Endothelial cell of umbilical vein (primary cell): Measurements from ENCODE around the gene CAMTA1. TPM values are rescaled to one million over a fixed set of nuclear protein-coding genes. Genes with fewer than 3 reads are reported as not detected.

Experiments used
- BruUV-seq: library from RNA; stranded (reverse); fragments of 400-500 nt; replicated peaks from 2 replicates; lab custom pipeline; 2021; lab: Mats Ljungman, UMichigan
- CTCF ChIA-PET: fragments of 300-600, 350-600 bp; sonication (Branson Sonifier 250); formaldehyde crosslinking; loops from one replicate; lab custom pipeline; 2021; ENCODE audit warnings: antibody characterized with exemption, inconsistent platforms; lab: Charles Lee
- POLR2A ChIA-PET: fragments of 300-600, 350-600 bp; sonication (Branson Sonifier 250); formaldehyde crosslinking; loops from one replicate; lab custom pipeline; 2021; ENCODE audit warnings: antibody characterized with exemption, inconsistent platforms; lab: Charles Lee
- DNase-seq: peaks from one replicate; pipeline ENCODE4 v3.0.0-alpha.2; 2011; ENCODE audit warnings: low read depth, low spot score
- FAIRE-seq: peaks from 2 replicates; lab custom pipeline; 2011; peaks lifted over from hg19 to GRCh38; lab: Jason Lieb, UNC
- H2AFZ ChIP-seq: 2 replicates; pipeline ENCODE4 v1.6.0; 2012; ENCODE audit warnings: low read depth, low read length, control low read depth, inconsistent platforms
- H3K27ac ChIP-seq: 2 replicates; pipeline ENCODE4 v1.5.1; 2011; ENCODE audit warnings: low read depth, mild to moderate bottlenecking, control low read depth, low read length, moderate library complexity; ENCODE audit not compliant: insufficient read depth
- H3K27me3 ChIP-seq, 2 experiments: 2 replicates each; pipeline versions ENCODE4 v1.6.0 to v1.6.1; 2011; ENCODE audit warnings: low read length in 2 of 2, mixed read lengths in 1 of 2; ENCODE audit not compliant: control insufficient read depth in 2 of 2, insufficient read depth in 2 of 2
- H3K36me3 ChIP-seq, 2 experiments: 2 replicates in 1 of 2; 3 replicates in 1 of 2; pipeline ENCODE4 v1.5.1; 2011; ENCODE audit warnings: low read length in 2 of 2, mild to moderate bottlenecking in 1 of 2, moderate library complexity in 1 of 2; ENCODE audit not compliant: control insufficient read depth in 2 of 2, insufficient read depth in 2 of 2; ENCODE audit errors: extremely low read depth in 1 of 2
- H3K4me1 ChIP-seq: 3 replicates; pipeline ENCODE4 v1.5.1; 2011; ENCODE audit warnings: mild to moderate bottlenecking, low read length; ENCODE audit not compliant: control insufficient read depth, insufficient read depth; ENCODE audit errors: extremely low read depth
- H3K4me2 ChIP-seq: 2 replicates; pipeline ENCODE4 v1.6.1; 2011; ENCODE audit warnings: low read length, control low read depth, mixed read lengths; ENCODE audit not compliant: insufficient read depth
- H3K4me3 ChIP-seq, 3 experiments: fragments of 200-600 bp in 1 of 3; sonication (generic), shearing (Covaris generic) in 1 of 3; replicated peaks in 1 of 3; 2 replicates each; pipeline ENCODE4 v1.5.1; 2011 to 2016; ENCODE audit warnings: control low read depth in 3 of 3, low read length in 3 of 3, mild to moderate bottlenecking in 2 of 3, inconsistent platforms in 1 of 3, low read depth in 1 of 3, moderate library complexity in 1 of 3; ENCODE audit not compliant: insufficient read depth in 1 of 3
- H3K79me2 ChIP-seq: 2 replicates; pipeline ENCODE4 v1.6.0; 2012; ENCODE audit warnings: low read length, inconsistent platforms; ENCODE audit not compliant: control insufficient read depth, insufficient read depth
- H3K9ac ChIP-seq: replicated peaks from 2 replicates; pipeline ENCODE3; 2011; ENCODE audit warnings: low read length, control low read depth; ENCODE audit not compliant: insufficient read depth; ENCODE audit errors: extremely low read depth
- H3K9me1 ChIP-seq: replicated peaks from 3 replicates; pipeline ENCODE4 v1.6.0; 2011; ENCODE audit warnings: mild to moderate bottlenecking, low read length; ENCODE audit not compliant: control insufficient read depth, insufficient read depth; ENCODE audit errors: extremely low read depth
- H3K9me3 ChIP-seq: replicated peaks from 2 replicates; pipeline ENCODE4 v1.5.1; 2012; ENCODE audit warnings: low read length, inconsistent platforms; ENCODE audit not compliant: control insufficient read depth, insufficient read depth
- H4K20me1 ChIP-seq: replicated peaks from 2 replicates; pipeline ENCODE3; 2011; ENCODE audit warnings: mild to moderate bottlenecking, low read length; ENCODE audit not compliant: control insufficient read depth, insufficient read depth; ENCODE audit errors: extremely low read depth
- EZH2 ChIP-seq: IDR thresholded peaks from 2 replicates; pipeline ENCODE4 v1.6.1; 2012; ENCODE audit warnings: borderline replicate concordance, low read depth, mild to moderate bottlenecking, moderate library complexity, low read length, inconsistent platforms; ENCODE audit not compliant: severe bottlenecking
- FOS ChIP-seq: IDR thresholded peaks from 2 replicates; pipeline ENCODE4 v1.6.1; 2011; ENCODE audit warnings: mild to moderate bottlenecking, low read length, moderate library complexity, borderline replicate concordance; ENCODE audit not compliant: insufficient read depth
- GATA2 ChIP-seq: IDR thresholded peaks from 2 replicates; pipeline ENCODE4 v1.7.0; 2011; ENCODE audit warnings: low read depth, mild to moderate bottlenecking, moderate library complexity, mixed read lengths, low read length; ENCODE audit not compliant: insufficient read length, insufficient read depth
- JUN ChIP-seq: IDR thresholded peaks from 2 replicates; pipeline ENCODE4 v1.6.1; 2011; ENCODE audit warnings: borderline replicate concordance, low read depth; ENCODE audit not compliant: insufficient read length, insufficient read depth
- MYC ChIP-seq: IDR thresholded peaks from one replicate; pipeline ENCODE4 v1.6.1; 2011; ENCODE audit warnings: mild to moderate bottlenecking, low read depth, low read length
- POLR2A ChIP-seq: IDR thresholded peaks from 2 replicates; pipeline ENCODE4 v1.6.1; 2012; ENCODE audit warnings: low read depth, mild to moderate bottlenecking, control low read depth, low read length
- POLR2AphosphoS5 ChIP-seq: IDR thresholded peaks from 2 replicates; pipeline ENCODE4 v1.6.1; 2012; ENCODE audit warnings: low read depth, mild to moderate bottlenecking, control low read depth, low read length, moderate library complexity; ENCODE audit not compliant: insufficient read depth
- dilution Hi-C: fragments of 300-500 bp; cut with MboI; formaldehyde crosslinking; loops from one replicate; pipeline ENCODE4 v1.15.0; 2019; ENCODE audit warnings: low sequenced_read_pairs; ENCODE audit not compliant: extremely low pct_ligation_motif_present
- intact Hi-C: fragments of 100-400 bp; cut with micrococcal nuclease; formaldehyde crosslinking; loops from one replicate; pipeline ENCODE4 v1.10.0; 2022
- polyA plus RNA-seq, 4 experiments: library from polyadenylated mRNA; depleted of rRNA in 3 of 4; stranded (reverse) in 3 of 4; unstranded in 1 of 4; fragments of >200 nt; gene quantifications; 2 replicates each; pipeline versions ENCODE4 v1.2.1 to v1.2.3, GENCODE V29; 2011 to 2012; ENCODE audit warnings: missing spikeins in 1 of 4
- total RNA-seq: library from RNA; stranded (reverse); gene quantifications from 2 replicates; pipeline ENCODE4 v1.2.3, GENCODE V29; 2021
- TF ChIP-seq, protein P1 (sequence below): IDR thresholded peaks from 2 replicates; pipeline ENCODE4 v1.6.1; 2011; ENCODE audit not compliant: insufficient read depth, insufficient read length
- TF ChIP-seq, protein P2 (sequence below), 2 donors: IDR thresholded peaks; 1 replicate in 1 of 2; 2 replicates in 1 of 2; pipeline ENCODE4 v1.5.1; 2011; ENCODE audit warnings: low read length in 2 of 2, mild to moderate bottlenecking in 2 of 2, moderate library complexity in 2 of 2, control low read depth in 1 of 2, inconsistent platforms in 1 of 2, low read depth in 1 of 2; ENCODE audit not compliant: insufficient read depth in 1 of 2; ENCODE audit errors: extremely low read depth in 1 of 2

Gene CAMTA1
- total and polyA plus RNA-seq, 2 donors (not counting 3 experiments of a cell fraction or from before 2014, with no cell fraction given), result 50.8 to 92.7 TPM

DNA sequence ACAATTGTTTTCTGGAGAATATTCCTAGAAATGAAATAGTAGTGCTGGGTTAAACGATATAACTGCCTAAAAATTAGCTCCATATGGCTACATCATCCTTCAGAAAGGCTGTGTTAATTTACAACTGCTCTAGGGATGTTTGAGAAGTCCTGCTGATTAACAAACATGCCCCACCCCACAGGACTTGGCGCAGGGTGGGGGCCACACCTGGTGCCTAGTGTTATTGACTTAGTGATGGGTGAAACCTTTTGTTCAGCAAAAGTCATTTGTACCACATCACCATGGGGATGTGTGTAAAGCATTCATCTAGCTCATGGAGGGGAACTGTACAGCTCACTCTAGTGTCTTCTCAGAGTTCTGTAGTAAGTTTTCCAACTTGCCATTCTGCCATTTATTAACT lies 492.8 kb downstream of the CAMTA1 start:
- H3K79me2 ChIP-seq, result no peaks in the 10 kb centered on the region
- intact Hi-C loops, result no loop called here
- ChIA-PET POLR2A (no interaction called here), CTCF (interaction anchor here (0.9 kb wide), 1 partner anchor 208 kb away, joined by 4 read pairs; no protein-coding TSS in a partner anchor)
- H3K4me1 ChIP-seq, result no peaks in the 10 kb centered on the region
- no peaks in the 10 kb centered on the region for H3K36me3 ChIP-seq
- FAIRE-seq (no peak), DNase-seq (no peak)
- H3K9me3 ChIP-seq, result no peaks in the 10 kb centered on the region
- dilution Hi-C loops, result no loop called here
- BruUV-seq, result no TSS peak
- TF ChIP-seq POLR2AphosphoS5, result no peak
- TF ChIP-seq POLR2A, result no peak
- TF ChIP-seq FOS, result no peak
- TF ChIP-seq GATA2, result no peak
- TF ChIP-seq, protein P1, sequence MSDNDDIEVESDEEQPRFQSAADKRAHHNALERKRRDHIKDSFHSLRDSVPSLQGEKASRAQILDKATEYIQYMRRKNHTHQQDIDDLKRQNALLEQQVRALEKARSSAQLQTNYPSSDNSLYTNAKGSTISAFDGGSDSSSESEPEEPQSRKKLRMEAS, result no peak
- no peak for TF ChIP-seq MYC
- TF ChIP-seq, protein P2, sequence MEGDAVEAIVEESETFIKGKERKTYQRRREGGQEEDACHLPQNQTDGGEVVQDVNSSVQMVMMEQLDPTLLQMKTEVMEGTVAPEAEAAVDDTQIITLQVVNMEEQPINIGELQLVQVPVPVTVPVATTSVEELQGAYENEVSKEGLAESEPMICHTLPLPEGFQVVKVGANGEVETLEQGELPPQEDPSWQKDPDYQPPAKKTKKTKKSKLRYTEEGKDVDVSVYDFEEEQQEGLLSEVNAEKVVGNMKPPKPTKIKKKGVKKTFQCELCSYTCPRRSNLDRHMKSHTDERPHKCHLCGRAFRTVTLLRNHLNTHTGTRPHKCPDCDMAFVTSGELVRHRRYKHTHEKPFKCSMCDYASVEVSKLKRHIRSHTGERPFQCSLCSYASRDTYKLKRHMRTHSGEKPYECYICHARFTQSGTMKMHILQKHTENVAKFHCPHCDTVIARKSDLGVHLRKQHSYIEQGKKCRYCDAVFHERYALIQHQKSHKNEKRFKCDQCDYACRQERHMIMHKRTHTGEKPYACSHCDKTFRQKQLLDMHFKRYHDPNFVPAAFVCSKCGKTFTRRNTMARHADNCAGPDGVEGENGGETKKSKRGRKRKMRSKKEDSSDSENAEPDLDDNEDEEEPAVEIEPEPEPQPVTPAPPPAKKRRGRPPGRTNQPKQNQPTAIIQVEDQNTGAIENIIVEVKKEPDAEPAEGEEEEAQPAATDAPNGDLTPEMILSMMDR (IDR thresholded peaks at IDR 0.05; ENCODE audit: extremely low read depth in 1 of 2, insufficient read depth in 1 of 2, low read depth in 1 of 2, low read length in 2 of 2), result no peak
- TF ChIP-seq EZH2, result no peak
- no peak for TF ChIP-seq JUN
- H3K4me3 ChIP-seq, result no peak overlapping the region
- H3K9me1 ChIP-seq, result no peaks in the 10 kb centered on the region
- H3K27me3 ChIP-seq, result no peaks in the 10 kb centered on the region
- H3K9ac ChIP-seq, result no peak overlapping the region
- no peaks in the 10 kb centered on the region for H4K20me1 ChIP-seq
- H2AFZ ChIP-seq, result no peak overlapping the region
- H3K4me2 ChIP-seq, result no peak overlapping the region
- H3K27ac ChIP-seq, result no peak overlapping the region
